Measurements from ENCODE around the gene TEK. TPM values are rescaled to one million over a fixed set of nuclear protein-coding genes. Genes with fewer than 3 reads are reported as not detected.

The TEK gene
- total RNA-seq, 2 experiments from 2014 or later = not detected

Other genes with a start within 250 kb of the TEK start
- gene CAAP1, start 216.4 kb upstream of the TEK start, total RNA-seq = 10 to 100 TPM; 18.3 to 19.3 TPM
- 10 to 100 TPM; 39.3 to 41.3 TPM for gene PLAA, start 162.0 kb upstream of the TEK start, total RNA-seq
- gene IFT74, start 152.8 kb upstream of the TEK start, total RNA-seq = 10 to 100 TPM; 10.1 to 11.4 TPM
- gene LRRC19, start 103.6 kb upstream of the TEK start, total RNA-seq = not detected
- not detected for gene EQTN, start 187.9 kb downstream of the TEK start, total RNA-seq